Lung (tissue), 12 donors: ENCODE results near the gene PHACTR1. TPM values are rescaled to one million over a fixed set of nuclear protein-coding genes. Genes with fewer than 3 reads are reported as not detected.

ENCODE experiments used
- ATAC-seq: fragments of 200-7000 bp; cut with Tn5 transposase; one replicate; pipeline ENCODE4 v1.9.1; 2020; ENCODE audit warnings: moderate number of reproducible peaks; ENCODE audit not compliant: insufficient read depth, low FRiP score
- DNase-seq, 3 donors: peaks; one replicate each; pipeline ENCODE4 v3.0.0-alpha.2; 2013 to 2017
- H3K27ac ChIP-seq, 2 donors: one replicate each; pipeline ENCODE4 v1.5.1; 2013; ENCODE audit warnings: mild to moderate bottlenecking in 2 of 2, moderate library complexity in 2 of 2, control low read depth in 1 of 2, inconsistent platforms in 1 of 2, low read depth in 1 of 2, low read length in 1 of 2
- H3K27me3 ChIP-seq, 3 donors: one replicate each; pipeline ENCODE4 v1.5.1; 2013; ENCODE audit warnings: low read length in 2 of 3; ENCODE audit not compliant: control insufficient read depth in 3 of 3, insufficient read depth in 3 of 3
- H3K36me3 ChIP-seq, 4 donors: one replicate each; pipeline ENCODE4 v1.5.1; 2013; ENCODE audit warnings: low read length in 4 of 4, mild to moderate bottlenecking in 1 of 4, moderate library complexity in 1 of 4; ENCODE audit not compliant: control insufficient read depth in 4 of 4, insufficient read depth in 4 of 4
- H3K4me1 ChIP-seq, 5 donors: one replicate each; pipeline ENCODE4 v1.5.1; 2013; ENCODE audit warnings: low read length in 5 of 5, mild to moderate bottlenecking in 2 of 5, moderate library complexity in 1 of 5; ENCODE audit not compliant: control insufficient read depth in 5 of 5, insufficient read depth in 5 of 5
- H3K4me3 ChIP-seq: one replicate; pipeline ENCODE4 v1.5.1; 2013; ENCODE audit warnings: mild to moderate bottlenecking, control low read depth, moderate library complexity
- H3K9ac ChIP-seq, 2 donors: one replicate each; pipeline ENCODE4 v1.5.1; 2013; ENCODE audit warnings: low read length in 2 of 2, control low read depth in 1 of 2; ENCODE audit not compliant: insufficient read depth in 1 of 2
- H3K9me3 ChIP-seq, 4 donors: one replicate each; pipeline ENCODE4 v1.5.1; 2013; ENCODE audit warnings: low read length in 3 of 4, mild to moderate bottlenecking in 1 of 4, moderate library complexity in 1 of 4; ENCODE audit not compliant: control insufficient read depth in 4 of 4, insufficient read depth in 3 of 4
- CTCF ChIP-seq: IDR thresholded peaks from 2 replicates; pipeline ENCODE4 v1.5.1; 2012; ENCODE audit warnings: mild to moderate bottlenecking; ENCODE audit errors: control extremely low read depth, extremely low read depth
- WGBS, 2 donors: extraction: QIAGEN DNeasy Blood & Tissue Kit; methylation state at CpG; one replicate each; pipeline ENCODE4 v1.1.7; 2013; 5-methylcytosine and 5-hydroxymethylcytosine counted together
- polyA plus RNA-seq, 2 donors: library from polyadenylated mRNA; stranded (reverse); fragments of 200-250 nt; gene quantifications; one replicate each; pipeline ENCODE4 v1.2.1, GENCODE V29; 2013
- total RNA-seq, 2 donors: library from RNA; depleted of rRNA in 1 of 2; stranded (reverse); fragments of >200 nt in 1 of 2; gene quantifications; one replicate each; pipeline ENCODE4 v1.2.1, GENCODE V29; 2014 to 2021
- donor health status: control.
- donor health status: control.
- donor health status: Bipolar disorder and iron deficiency.
- donor health status: healthy.
- donor health status: DM: yes; HTN: yes; CAD: no.

Gene PHACTR1
- total and polyA plus RNA-seq, 4 donors, result 16.3 to 58.8 (median 41.9) TPM

- H3K9ac ChIP-seq, result no peak overlapping the region
- ATAC-seq, result no peak
These were observed 560.7 kb downstream of the PHACTR1 start for GRCh38 chr6:13277231-13277630.

DNA sequence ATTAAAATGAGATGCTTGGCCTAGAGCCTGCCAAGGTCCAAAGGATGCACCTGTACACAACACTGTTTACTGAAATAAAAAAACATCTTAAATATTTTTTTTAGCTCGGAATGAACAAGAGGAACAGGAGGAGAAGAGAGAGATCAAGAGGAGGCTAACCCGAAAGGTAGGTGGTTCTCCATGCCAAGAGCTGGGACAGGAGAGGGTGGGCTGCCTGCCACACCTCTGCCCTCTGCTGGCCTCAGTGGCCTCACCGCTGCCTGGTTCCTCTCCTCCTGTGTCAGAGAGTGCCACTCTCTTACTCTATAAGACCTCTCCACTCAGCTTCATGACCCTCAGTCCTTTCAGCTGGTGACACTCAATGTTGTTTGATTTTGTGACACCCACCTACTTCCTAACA lies 561.6 kb downstream of the PHACTR1 start:
- no peaks in the 10 kb centered on the region for H3K27me3 ChIP-seq
- peaks cover 0 to 1% (median 0%) of the 10 kb centered on the region in 5 donors for H3K4me1 ChIP-seq
- no peak for ATAC-seq
- no peak for DNase-seq
- H3K36me3 ChIP-seq, result peaks cover 0 to 20% (median under 1%) of the 10 kb centered on the region in 4 donors
- H3K9me3 ChIP-seq, result no peaks in the 10 kb centered on the region
- H3K4me3 ChIP-seq, result no peak overlapping the region
- TF ChIP-seq CTCF, result no peak
- WGBS, 2 donors, result 61 to 68% methylated on average over 3 of the region's 3 CpGs
- no peak overlapping the region for H3K27ac ChIP-seq
- no peak overlapping the region for H3K9ac ChIP-seq

More at GRCh38 chr6:13277231-13277630, 560.7 kb downstream of the PHACTR1 start:
- Histone ChIP-seq H3K9me3 (no peaks in the 10 kb centered on the region), H3K4me3 (no peak overlapping the region), H3K36me3 (peaks cover 0 to 22% (median 0%) of the 10 kb centered on the region in 4 donors), H3K27me3 (no peaks in the 10 kb centered on the region), H3K4me1 (peaks cover 0 to 1% (median 0%) of the 10 kb centered on the region in 5 donors), H3K27ac (no peak overlapping the region)
- DNase-seq, result no peak
- WGBS, 2 donors, result 89 to 97% methylated on average over 2 of the region's 2 CpGs
- no peak for TF ChIP-seq CTCF

DNA sequence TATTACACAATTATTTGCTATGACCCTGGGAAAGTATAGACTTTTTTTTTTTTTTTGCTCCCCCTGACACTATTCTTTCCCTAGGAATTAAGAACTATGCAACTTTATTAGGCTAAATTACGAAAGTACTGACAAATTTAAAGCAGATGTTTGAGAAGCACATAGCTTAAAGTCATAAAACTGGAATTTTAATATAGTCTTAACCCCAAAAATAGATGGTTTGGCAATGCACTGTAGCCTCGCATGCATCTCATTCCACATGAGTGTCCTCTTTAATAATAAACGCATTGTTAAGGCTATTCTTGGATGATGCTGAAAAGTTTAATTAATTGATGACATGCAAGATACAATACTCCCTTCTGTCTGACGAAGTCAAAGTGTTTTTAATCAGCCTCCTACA lies 562.4 kb downstream of the PHACTR1 start:
- Histone ChIP-seq H3K36me3 (peaks cover 0 to 26% (median 3%) of the 10 kb centered on the region in 4 donors), H3K9me3 (no peaks in the 10 kb centered on the region), H3K9ac (no peak overlapping the region), H3K4me3 (no peak overlapping the region), H3K4me1 (peaks cover 0 to 1% (median 0%) of the 10 kb centered on the region in 5 donors), H3K27me3 (no peaks in the 10 kb centered on the region), H3K27ac (no peak overlapping the region)
- DNase-seq (no peak), ATAC-seq (no peak)
- no peak for TF ChIP-seq CTCF
- WGBS, 2 donors, result 67 to 70% methylated on average over 4 of the region's 4 CpGs

DNA sequence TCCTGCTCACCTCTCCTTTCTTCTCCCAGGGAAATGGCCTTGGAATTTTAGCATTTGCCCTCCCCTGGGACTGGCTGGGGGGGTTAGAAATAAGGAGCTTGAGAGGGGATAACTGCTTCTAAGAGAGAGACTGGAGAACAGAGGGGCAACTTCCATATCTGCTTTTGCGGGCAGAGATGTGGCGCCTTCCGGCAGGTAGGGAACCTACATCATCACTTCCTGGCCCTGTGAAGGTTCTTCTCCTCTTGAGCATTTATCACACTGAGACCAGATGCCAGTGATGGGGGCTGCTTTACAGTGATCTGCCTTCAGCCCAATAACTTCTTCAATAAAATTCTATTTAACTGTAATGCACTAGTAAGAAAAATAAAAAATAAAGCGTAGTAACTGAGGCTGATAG lies 563.7 kb downstream of the PHACTR1 start:
- H3K9ac ChIP-seq, result no peak overlapping the region
- 36 to 58% methylated on average over 4 of the region's 4 CpGs for WGBS, 2 donors
- peaks cover 0 to 1% (median 0%) of the 10 kb centered on the region in 5 donors for H3K4me1 ChIP-seq
- H3K27ac ChIP-seq, result no peak overlapping the region
- H3K36me3 ChIP-seq, result peaks cover 0 to 30% (median 3%) of the 10 kb centered on the region in 4 donors
- no peak overlapping the region for H3K4me3 ChIP-seq
- H3K9me3 ChIP-seq, result no peaks in the 10 kb centered on the region
- no peak for TF ChIP-seq CTCF
- no peaks in the 10 kb centered on the region for H3K27me3 ChIP-seq
- no peak for ATAC-seq
- DNase-seq, result no peak
